ENCODE measurements around the gene LIMS2. TPM values are rescaled to one million over a fixed set of nuclear protein-coding genes. Genes with fewer than 3 reads are reported as not detected.

Gene LIMS2, protein sequence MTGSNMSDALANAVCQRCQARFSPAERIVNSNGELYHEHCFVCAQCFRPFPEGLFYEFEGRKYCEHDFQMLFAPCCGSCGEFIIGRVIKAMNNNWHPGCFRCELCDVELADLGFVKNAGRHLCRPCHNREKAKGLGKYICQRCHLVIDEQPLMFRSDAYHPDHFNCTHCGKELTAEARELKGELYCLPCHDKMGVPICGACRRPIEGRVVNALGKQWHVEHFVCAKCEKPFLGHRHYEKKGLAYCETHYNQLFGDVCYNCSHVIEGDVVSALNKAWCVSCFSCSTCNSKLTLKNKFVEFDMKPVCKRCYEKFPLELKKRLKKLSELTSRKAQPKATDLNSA
- not detected in 2 replicates for total RNA-seq (2014; rRNA removed; shearing (Covaris generic); ENCODE audit: low replicate concordance)

DNA sequence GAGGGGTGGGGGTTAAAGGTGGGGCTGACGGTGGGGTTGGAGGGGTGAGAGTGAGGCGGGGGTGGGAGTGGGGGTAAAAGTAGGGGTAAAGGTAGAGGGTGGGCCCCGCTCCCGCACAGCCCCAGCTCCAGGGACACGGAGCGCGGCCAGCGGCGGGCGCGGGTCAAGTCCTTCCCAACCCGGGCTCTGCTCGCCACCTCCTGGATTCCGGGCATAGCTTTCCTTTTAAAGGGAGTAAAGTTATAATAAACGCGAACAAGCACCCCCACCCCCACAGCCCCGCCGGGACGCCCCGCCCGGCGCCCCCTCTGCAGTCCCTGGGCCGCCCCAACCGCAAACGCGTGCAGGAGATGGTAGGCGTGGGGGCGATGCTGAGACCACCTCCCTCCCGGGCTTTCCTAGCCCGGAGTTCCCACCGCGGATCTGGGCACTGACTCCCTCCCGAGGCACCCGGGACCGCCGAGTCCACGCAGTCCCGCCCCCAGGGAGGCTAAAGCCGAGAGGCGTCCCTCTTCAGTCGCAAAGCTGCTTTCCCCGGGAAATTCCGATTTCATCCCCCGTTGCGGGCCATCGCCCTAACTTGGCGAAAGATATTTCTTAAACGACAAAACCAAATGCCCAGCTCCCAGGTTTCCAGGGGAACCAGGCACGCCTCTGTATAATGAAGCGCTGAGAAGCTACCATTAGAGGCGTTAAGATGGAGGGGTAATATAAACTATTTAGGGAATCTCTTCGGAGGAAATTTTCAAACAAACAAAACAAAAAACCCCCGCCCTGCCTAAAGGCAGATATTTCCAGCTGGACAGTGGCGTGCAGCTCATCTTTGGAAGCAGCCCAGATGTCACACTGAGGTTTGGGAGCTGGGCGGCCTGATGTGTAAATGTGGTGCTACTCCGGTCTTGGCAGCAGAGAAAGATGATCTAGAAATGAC is at the start of gene LIMS2:
LIMS2 (minus strand) TSS at position 200 of the 931 bp plus-strand sequence. CDS start 506 bp downstream, outside the sequence.
- in situ Hi-C loops (cut with HindIII; ENCODE audit: low pct_unique_long_range_greater_than_20kb, low sequenced_read_pairs) = no loop called here
- DNase-seq (ENCODE audit: low read depth) = no peak

DNA sequence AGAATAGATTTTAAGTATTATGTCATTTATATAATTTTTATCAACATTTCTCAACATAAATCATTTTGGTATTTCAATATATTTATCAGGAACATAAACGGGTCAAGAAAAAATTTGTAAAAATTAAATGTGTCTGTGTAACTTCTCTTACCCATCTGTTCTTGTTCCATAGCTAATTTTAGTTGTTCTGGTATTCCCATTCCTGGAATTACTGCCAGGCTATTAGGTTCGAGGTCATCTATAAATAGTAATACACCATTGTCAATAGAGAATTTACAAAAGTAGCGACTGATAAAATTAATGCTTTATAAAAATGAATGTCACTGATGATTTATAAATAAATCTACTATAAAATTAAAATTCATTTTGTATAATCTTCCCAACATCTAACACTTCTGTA is 47.5 kb upstream of the LIMS2 start:
- no peak for DNase-seq (ENCODE audit: low read depth)
- in situ Hi-C loops (cut with HindIII; ENCODE audit: low pct_unique_long_range_greater_than_20kb, low sequenced_read_pairs) = no loop called here

DNA sequence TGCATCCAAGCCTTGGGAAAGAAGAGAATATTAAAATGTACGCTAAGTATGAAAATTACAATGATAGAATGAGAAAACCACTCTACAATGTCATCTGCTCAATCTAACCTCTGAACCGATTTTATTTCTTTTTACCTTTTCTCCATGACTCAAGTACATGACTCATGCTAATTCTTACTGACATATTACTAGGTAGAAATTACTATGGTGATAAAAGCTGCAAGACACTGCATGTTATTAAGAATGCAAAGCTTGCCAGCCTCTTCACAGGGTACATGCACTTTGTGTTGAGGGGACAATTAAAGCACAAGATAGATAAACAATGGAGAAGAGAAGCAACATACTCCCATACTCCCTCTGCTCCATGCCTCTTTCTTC is 46.6 kb upstream of the LIMS2 start:
- DNase-seq (ENCODE audit: low read depth) = peak; percentile 50
- in situ Hi-C loops (cut with HindIII; ENCODE audit: low pct_unique_long_range_greater_than_20kb, low sequenced_read_pairs) = no loop called here

- peak; percentile 47 for DNase-seq (ENCODE audit: low read depth)
These were observed 46.1 kb upstream of the LIMS2 start for GRCh38 chr2:127721311-127721977.

GRCh38 chr2:127719301-127720218 is 44.2 kb upstream of the LIMS2 start:
- DNase-seq (ENCODE audit: low read depth) = no peak
- in situ Hi-C loops (cut with HindIII; ENCODE audit: low pct_unique_long_range_greater_than_20kb, low sequenced_read_pairs) = no loop called here

More at GRCh38 chr2:127721311-127721977, 46.1 kb upstream of the LIMS2 start:
- in situ Hi-C loops (cut with HindIII; ENCODE audit: low pct_unique_long_range_greater_than_20kb, low sequenced_read_pairs) = no loop called here

DNA sequence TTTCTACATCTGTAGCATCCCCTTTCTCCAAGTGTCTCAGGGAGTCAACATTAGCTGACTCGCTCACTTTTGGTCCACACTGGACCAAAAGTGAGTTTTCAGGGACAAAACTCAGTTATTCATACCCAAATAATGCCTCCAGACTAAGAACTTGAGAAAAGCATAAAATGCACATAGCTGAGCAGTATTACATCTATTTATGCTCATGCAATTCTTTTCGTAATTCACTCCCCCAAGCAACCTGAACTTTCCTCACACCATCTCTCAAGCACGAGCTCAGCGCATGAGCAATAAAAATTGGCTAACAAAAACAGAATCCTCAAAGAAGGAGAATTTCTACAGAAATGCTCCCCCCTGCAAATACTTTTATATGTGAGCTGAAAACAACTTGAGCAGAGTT is 42.9 kb upstream of the LIMS2 start:
- in situ Hi-C loops (cut with HindIII; ENCODE audit: low pct_unique_long_range_greater_than_20kb, low sequenced_read_pairs) = no loop called here
- DNase-seq (ENCODE audit: low read depth) = no peak

DNA sequence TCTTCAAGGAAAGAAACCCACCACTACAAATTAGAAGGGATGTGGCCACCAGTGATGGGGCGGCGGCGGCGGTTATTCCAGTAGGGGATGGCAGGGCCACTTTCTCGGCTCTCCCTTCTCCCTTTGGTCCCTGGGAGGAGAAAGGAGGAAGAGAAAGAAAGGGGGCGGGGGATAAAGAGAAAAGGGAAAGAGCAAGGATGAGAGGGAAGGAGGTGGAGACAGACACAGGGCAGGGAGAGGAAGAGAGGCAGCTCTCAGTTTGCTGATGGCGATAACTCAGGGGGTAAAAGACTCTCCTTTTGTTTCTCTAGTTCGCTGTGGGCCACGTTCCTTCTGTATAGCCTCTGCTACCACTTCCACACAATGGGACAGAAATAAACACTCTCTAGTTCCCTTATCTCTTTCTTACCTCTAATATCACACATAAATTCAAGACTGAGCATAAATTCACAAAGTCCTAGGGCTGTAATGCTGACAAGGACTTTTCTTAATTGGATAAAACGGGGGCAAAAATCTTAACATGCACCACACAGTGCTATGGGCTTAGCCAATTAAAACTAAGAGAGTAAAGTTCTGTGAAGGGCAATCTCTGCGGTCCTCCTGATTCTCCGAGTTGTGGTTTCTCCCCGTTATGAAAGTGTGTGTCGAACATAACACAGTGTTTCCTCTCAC is 40.6 kb upstream of the LIMS2 start:
- no peak for DNase-seq (ENCODE audit: low read depth)
- in situ Hi-C loops (cut with HindIII; ENCODE audit: low pct_unique_long_range_greater_than_20kb, low sequenced_read_pairs) = no loop called here

GRCh38 chr2:127713562-127713961 is 38.2 kb upstream of the LIMS2 start:
- in situ Hi-C loops (cut with HindIII; ENCODE audit: low pct_unique_long_range_greater_than_20kb, low sequenced_read_pairs) = no loop called here
- DNase-seq (ENCODE audit: low read depth) = no peak

DNA sequence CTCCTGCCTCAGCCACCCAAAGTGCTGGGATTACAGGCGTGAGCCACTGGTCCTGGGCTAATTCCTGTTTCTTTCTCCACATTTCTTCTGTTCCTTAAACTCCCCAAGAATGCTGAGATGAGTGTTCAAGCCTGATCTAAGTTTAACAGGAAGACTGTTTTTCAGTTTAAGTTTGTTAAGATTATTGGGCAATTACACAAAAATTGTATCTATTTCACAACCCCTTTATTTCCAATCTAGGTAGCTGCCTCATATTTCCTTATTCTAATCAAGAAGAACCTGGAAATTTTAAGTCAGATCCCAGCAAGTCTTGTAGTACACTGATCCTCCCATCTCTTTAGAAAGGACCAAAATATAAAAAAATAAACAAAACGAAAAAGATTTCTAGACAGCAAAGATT is 37.7 kb upstream of the LIMS2 start:
- in situ Hi-C loops (cut with HindIII; ENCODE audit: low pct_unique_long_range_greater_than_20kb, low sequenced_read_pairs) = no loop called here
- no peak for DNase-seq (ENCODE audit: low read depth)

- in situ Hi-C loops (cut with HindIII; ENCODE audit: low pct_unique_long_range_greater_than_20kb, low sequenced_read_pairs) = no loop called here
- no peak for DNase-seq (ENCODE audit: low read depth)
These were observed 34.0 kb upstream of the LIMS2 start for GRCh38 chr2:127709336-127709735.

DNA sequence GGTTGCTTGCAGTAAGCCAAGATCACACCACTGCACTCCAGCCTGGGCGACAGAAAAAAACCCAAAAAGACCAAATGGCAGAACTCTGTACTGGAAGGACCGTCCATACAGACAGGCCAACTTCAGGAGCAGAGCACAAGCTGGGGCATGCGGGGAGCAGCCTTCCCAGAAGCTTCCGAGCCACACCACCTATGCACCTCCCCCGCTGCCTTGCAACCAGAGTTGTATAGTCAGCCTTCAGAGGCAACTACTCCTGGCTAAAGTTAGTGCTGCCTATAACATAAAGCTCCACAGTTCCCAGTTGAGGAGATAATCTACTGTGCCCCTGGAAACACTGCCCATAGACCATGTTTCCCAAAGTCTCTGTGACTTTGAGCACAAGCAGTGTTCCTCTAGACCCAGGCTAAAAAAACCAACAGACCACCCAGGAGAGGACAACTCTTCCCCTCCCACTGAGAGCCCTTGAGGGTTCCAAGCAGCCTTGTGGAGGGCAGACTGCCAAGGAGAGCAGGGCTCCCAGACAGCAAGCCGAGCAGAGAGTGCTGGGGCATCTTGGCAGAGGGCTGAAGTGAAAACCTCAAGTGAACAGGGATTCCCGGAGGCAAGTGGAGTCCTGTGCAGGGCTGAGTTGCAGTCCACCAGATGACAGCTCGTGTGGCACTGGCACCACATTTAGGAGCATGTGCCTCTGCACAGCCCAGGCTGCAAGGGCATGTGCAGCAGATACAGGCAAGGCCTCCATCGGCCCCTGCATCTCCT is 32.7 kb upstream of the LIMS2 start:
- in situ Hi-C loops (cut with HindIII; ENCODE audit: low pct_unique_long_range_greater_than_20kb, low sequenced_read_pairs) = no loop called here
- no peak for DNase-seq (ENCODE audit: low read depth)

- DNase-seq (ENCODE audit: low read depth) = no peak
- in situ Hi-C loops (cut with HindIII; ENCODE audit: low pct_unique_long_range_greater_than_20kb, low sequenced_read_pairs) = no loop called here
These were observed 31.1 kb upstream of the LIMS2 start for GRCh38 chr2:127706215-127706990.

DNA sequence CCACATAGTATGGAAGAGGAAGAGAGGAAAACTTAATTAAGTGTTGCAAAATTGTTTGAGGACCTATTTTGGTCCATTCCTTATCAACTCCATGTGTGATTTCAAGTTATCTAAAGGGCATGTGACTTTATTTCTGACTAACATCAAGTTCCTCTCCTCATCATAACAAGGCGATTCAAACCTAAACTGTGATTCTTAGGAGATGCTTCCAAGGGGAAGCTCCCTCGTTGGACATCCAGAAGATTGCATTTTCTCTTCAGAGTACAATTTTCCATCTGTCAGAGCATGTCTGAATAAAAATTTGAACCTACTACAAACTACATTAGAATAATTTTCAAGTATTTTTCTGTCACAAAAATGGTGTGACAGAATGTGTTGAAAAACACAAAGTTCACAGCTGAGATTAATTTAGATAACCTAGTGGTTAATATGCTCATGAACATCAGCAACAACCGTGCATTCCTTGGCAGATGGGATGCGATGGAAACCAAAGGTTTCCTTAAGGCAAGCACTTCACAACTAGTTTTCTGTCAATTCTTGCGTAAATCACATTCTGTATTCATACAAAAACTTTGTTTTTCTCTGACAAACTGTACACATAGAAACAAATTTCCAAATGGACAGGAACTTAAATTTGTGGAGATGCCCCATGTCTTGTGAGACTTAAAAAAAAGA is 30.2 kb upstream of the LIMS2 start:
- DNase-seq (ENCODE audit: low read depth) = no peak
- in situ Hi-C loops (cut with HindIII; ENCODE audit: low pct_unique_long_range_greater_than_20kb, low sequenced_read_pairs) = no loop called here

DNA sequence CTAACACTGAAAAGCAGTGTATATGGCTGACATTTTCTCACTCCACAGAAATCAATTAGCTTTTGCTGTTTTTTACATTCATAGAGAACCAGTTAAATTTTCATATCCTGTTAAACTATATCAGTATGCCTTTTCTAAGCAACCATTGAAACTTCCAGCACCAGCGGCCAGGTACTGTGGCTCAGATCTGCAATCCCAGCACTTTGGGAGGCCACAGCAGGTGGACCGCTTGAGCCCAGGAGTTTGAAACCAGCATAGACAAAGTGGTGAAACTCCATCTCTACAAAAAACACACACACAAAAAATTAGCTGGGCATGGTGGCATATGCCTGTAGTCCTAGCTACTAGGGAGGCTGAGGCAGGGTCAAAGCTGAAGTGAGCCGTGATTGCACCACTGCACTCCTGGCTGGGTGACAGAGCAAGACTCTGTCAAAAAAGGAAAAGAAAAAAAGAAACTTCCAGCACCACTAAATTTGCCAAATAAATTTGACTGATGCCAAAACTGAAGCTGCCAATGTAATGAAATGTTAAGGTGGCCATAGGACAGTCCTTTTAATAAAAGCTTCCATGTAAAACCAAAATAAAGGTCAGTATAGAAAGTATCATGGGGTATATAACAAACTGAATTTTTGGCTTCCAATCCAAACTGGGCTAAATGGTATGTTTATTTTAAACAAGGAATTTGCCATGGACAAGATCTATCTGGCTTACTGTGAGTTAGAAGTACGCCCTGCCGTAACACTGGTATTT is 29.5 kb upstream of the LIMS2 start:
- DNase-seq (ENCODE audit: low read depth) = no peak
- in situ Hi-C loops (cut with HindIII; ENCODE audit: low pct_unique_long_range_greater_than_20kb, low sequenced_read_pairs) = no loop called here

DNA sequence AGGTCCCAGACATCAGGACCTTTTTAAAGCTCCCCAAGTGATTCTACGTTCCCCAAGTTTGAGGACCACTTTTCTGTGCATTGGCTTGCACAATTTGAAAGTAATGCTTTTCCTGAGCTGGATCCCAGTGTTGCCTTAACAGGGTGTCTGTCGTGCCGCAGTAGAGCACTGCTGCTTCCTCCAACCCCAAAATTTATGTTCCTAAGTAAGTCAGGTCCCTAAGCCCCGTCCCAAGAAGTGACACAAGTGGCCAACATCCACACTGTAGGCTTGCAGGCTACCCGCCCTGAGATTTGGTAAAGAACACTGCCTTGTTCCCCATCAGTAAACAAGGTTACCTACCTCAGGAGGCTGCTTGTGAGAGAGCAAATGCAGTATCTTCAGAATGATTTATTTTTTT is 28.0 kb upstream of the LIMS2 start:
- DNase-seq (ENCODE audit: low read depth) = no peak
- in situ Hi-C loops (cut with HindIII; ENCODE audit: low pct_unique_long_range_greater_than_20kb, low sequenced_read_pairs) = no loop called here

All from Caki2 (cell line).